GM12801 (cell line): ENCODE data around the gene EXOC2.

Experiments used
- TF ChIP-seq, protein P1 (sequence below): IDR thresholded peaks from one replicate; pipeline ENCODE4 v1.5.1; 2011; ENCODE audit warnings: control low read depth; ENCODE audit not compliant: insufficient read length; ENCODE audit errors: extremely low read depth

EXOC2 gene

DNA sequence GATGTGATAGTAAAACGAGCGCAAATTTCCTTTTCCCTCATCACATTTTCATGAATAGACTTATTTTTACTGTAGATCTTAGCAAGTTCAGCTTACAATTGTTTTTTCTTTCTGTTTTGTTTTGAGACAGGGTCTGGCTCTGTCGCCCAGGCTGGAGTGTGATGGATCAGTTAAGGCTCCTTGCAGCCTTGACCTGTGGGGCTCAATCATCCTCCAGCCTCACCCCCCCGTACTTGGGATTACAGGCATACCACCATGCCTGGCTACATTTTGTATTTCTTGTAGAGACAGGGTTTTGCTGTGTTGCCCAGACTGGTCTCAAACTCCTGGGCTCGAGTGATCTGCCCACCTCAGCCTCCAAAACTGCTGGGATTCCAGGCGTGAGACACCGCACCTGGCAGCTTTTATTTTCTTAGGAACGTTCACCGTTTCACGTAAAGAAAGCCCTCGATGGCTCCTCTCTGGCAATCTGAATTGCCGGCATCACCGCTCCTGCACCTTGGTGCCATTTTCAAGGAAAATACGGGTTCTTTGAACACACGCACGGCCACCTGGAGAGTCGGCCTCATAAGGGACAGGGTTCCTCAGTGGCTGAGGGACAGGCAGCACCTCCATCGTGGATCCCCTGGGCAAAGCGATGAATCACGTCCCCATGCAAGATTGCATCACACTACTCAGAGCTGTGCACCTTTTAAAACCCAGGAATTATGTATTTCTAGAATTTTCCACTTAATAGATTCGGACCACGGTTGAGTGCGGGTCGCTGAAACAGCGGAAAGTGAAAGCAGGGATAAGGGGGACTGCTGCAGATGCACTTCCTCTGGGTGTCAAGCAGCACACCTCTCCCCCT, 222.7 kb downstream of the EXOC2 start:
- TF ChIP-seq, protein P1, sequence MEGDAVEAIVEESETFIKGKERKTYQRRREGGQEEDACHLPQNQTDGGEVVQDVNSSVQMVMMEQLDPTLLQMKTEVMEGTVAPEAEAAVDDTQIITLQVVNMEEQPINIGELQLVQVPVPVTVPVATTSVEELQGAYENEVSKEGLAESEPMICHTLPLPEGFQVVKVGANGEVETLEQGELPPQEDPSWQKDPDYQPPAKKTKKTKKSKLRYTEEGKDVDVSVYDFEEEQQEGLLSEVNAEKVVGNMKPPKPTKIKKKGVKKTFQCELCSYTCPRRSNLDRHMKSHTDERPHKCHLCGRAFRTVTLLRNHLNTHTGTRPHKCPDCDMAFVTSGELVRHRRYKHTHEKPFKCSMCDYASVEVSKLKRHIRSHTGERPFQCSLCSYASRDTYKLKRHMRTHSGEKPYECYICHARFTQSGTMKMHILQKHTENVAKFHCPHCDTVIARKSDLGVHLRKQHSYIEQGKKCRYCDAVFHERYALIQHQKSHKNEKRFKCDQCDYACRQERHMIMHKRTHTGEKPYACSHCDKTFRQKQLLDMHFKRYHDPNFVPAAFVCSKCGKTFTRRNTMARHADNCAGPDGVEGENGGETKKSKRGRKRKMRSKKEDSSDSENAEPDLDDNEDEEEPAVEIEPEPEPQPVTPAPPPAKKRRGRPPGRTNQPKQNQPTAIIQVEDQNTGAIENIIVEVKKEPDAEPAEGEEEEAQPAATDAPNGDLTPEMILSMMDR = no peak

DNA sequence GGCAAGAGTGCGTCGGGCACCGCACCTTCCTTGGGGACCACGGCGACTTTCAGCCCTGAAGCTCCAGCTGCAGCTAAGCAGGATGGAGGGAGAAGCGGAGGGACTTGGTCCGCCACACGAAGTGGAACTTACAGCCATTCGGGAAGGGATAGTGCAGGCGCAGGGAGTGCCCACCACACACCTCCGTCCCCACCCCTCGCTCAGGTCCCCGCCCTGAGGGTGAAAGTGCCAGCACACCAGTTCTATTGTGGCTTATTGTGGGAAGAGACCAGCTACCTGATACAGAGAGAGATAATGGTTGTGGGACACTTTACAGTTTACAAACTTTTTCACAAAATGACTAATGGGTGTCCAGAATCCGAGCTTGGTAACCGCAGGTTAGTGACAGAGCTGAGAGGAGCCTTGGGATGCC, 225.3 kb downstream of the EXOC2 start:
- TF ChIP-seq, protein P1 = no peak

DNA sequence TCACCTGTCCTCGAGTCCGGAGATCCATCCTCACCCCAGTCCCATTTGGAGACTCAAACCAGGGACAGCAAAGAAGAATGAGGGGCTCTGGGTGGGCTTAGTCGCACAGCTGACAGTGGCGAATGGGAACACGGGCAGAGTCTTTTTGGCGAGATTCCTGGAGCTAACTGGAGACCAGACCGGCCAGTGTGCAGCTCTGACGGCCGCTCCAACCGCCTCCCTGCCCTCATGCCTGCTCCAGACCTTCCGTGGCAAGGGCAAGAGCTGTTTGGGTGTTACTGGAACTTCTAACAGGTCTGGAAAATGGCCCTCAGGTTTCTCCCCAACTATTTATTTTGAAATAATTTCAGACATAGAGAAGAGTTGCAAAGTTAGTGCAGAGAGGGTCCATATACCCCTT, 225.8 kb downstream of the EXOC2 start:
- TF ChIP-seq, protein P1 = no peak

DNA sequence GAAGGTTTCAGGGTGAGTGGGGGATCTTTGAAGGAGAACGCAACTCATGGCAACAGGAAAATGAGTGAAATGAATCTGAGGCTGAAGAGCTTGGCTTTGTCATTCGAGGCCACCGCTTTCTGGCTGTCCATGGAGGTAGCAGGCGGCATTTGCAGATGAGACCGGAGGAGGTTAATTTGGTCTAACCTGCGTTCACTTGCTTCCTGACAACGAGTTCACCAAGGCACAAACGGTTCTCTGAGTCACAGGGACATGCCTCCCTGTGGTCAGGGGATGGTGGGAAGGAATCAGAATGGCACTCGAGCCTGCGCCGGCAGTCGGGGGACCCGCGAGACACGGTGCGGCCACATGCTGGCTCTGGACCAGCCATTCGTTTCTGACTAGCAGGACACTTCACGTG, 226.4 kb downstream of the EXOC2 start:
- TF ChIP-seq, protein P1 = no peak

DNA sequence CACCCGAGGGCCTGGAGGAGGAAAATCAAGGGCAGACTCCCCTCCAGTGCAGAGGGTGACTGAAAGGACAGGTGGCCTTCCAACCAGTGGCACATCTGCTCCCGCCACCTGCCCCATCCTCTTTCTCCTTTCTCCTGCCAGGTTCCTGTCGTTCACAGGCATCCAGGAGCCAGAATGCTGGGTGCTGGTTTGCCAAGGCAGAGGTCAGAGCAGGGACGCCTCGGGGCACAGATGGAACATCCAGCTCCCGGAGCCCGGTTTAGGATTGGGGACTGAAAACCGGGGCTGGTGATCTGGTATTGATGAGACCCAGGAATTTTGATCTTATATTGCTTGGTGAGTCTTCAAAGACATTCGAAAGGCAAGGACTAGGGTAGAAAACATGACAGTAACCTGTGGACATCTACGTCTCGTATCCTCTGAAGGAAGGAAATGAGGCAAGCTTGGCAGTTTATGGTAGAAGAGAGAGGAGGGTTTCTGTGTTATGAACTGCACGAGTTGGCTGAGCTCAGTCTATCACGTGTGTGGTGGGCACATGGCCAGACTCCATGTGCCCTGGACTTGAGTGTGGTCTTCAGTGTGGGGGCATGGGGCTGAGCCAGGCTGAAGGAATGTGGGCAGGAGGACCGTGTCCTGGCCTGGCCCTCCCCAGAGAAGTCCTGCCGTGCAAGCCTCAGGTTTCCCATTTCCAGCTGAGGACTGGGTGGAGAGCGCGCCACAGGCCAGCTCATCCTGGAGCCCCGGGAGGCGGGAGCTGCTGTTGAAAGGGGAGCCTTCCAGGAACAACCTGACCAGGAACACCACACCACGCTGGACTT, 227.2 kb downstream of the EXOC2 start:
- TF ChIP-seq, protein P1 = no peak

DNA sequence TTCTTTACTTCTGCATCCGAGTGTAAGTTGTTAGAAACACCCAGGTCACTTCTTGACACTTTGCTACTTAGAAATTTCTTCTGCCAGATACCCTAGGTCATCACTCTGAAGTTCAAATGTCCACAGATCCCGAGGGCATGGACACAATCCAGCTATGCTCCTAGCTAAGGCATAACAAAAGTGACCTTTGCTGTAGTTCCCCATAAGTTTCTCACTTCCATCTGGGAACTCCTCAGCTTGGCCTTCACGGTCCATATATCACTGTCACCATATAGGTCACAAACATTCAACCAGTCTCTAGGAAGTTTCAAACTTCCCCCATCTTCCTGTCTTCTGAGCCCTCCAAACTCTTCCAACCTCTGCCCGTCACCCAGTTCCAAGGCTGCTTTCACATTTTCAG, 236.1 kb downstream of the EXOC2 start:
- TF ChIP-seq, protein P1 = no peak

DNA sequence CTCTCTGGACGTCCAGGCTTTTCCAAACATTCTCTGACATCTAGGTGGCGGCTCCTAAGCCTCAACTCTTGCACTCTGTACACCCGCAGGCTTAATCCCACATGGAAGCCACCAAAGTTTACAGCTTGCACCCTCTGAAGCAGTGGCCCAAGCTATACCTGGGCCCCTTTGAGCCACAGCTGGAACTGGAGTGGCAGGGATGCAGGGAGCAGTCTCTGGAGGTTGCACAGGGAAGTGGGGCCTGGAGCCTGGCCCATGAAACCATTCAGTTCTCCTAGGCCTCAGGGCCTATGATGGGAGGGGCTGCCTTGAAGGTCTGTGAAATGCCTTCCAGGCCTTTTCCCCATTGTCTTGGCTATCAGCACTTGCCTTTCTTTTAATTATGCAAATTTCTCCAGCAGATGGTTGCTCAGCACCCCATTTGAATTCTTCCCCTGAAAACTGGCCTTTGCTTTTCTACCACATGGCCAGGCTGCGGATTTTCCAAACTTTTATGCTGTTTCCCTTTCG, 236.5 kb downstream of the EXOC2 start:
- TF ChIP-seq, protein P1 = no peak
